ENCODE measurements around the gene LRRC2.
"Not testable (repeated sequence)": the region's sequence is repeated elsewhere in the genome, so short reads cannot be mapped to it uniquely, and the experiment has no call there.

LRRC2 gene

GRCh38 chr3:46551615-46552014 is 14.5 kb downstream of the LRRC2 start:
- DNase-seq = no peak

GRCh38 chr3:46549989-46550388 is 16.1 kb downstream of the LRRC2 start:
- DNase-seq = no peak

GRCh38 chr3:46549408-46549904 is 16.6 kb downstream of the LRRC2 start:
- no peak for DNase-seq

GRCh38 chr3:46548611-46549010 is 17.5 kb downstream of the LRRC2 start:
- not testable (repeated sequence) for DNase-seq

- no peak for DNase-seq
Measured at GRCh38 chr3:46546896-46547440, 19.1 kb downstream of the LRRC2 start.

GRCh38 chr3:46545818-46546630 is 20.1 kb downstream of the LRRC2 start:
- DNase-seq = no peak

- no peak for DNase-seq
Measured at GRCh38 chr3:46544771-46545503, 21.2 kb downstream of the LRRC2 start.

GRCh38 chr3:46542801-46543201 is 23.3 kb downstream of the LRRC2 start:
- DNase-seq = no peak

GRCh38 chr3:46542344-46542743 is 23.8 kb downstream of the LRRC2 start:
- no peak for DNase-seq

GRCh38 chr3:46541835-46542234 is 24.3 kb downstream of the LRRC2 start:
- DNase-seq = no peak

GRCh38 chr3:46540550-46540949 is 25.6 kb downstream of the LRRC2 start:
- DNase-seq = no peak

GRCh38 chr3:46539443-46540005 is 26.6 kb downstream of the LRRC2 start:
- DNase-seq = no peak

- peak; percentile 86 for DNase-seq
Measured at GRCh38 chr3:46538803-46539442, 27.2 kb downstream of the LRRC2 start.

GRCh38 chr3:46538425-46538802 is 27.7 kb downstream of the LRRC2 start:
- DNase-seq = peak; percentile 2

GRCh38 chr3:46537779-46538178 is 28.3 kb downstream of the LRRC2 start:
- no peak for DNase-seq

- no peak for DNase-seq
Measured at GRCh38 chr3:46537316-46537715, 28.8 kb downstream of the LRRC2 start.

GRCh38 chr3:46536758-46537157 is 29.3 kb downstream of the LRRC2 start:
- DNase-seq = no peak

- no peak for DNase-seq
Measured at GRCh38 chr3:46535746-46536145, 30.4 kb downstream of the LRRC2 start.

- no peak for DNase-seq
Measured at GRCh38 chr3:46533091-46533490, 33.0 kb downstream of the LRRC2 start.

- no peak for DNase-seq
Measured at GRCh38 chr3:46527239-46527638, 38.9 kb downstream of the LRRC2 start.

GRCh38 chr3:46524832-46525231 is 41.3 kb downstream of the LRRC2 start:
- DNase-seq = no peak

- no peak for DNase-seq
Measured at GRCh38 chr3:46524008-46524407, 42.1 kb downstream of the LRRC2 start.

GRCh38 chr3:46523556-46523955 is 42.5 kb downstream of the LRRC2 start:
- no peak for DNase-seq
